LNCAP (cell line): Measurements from ENCODE around the gene THAP10.

Experiments used
- TF ChIP-seq, protein P1 (sequence below): fragments of 450-650 bp; IDR thresholded peaks from 2 replicates; pipeline ENCODE4 v1.5.1; 2017; ENCODE audit warnings: mild to moderate bottlenecking

Gene THAP10

DNA sequence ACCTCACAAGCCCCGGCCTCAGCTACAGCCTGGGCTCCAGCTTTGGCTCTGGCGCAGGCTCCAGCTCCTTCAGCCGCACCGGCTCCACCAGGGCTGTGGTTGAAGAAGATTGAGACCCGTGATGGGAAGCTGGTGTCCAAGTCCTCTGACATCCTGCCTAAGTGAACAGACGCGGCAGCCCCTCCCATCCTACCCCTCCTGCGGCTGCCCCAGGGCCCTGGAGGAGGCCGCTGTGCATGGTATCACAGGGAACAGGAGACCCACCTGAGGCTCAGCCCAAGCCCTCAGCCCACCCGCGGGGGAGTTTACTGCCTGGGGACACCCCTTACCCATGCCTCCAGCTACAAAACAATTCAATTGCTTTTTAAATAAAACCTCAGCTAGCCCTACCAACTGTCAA is 32.2 kb downstream of the THAP10 start:
- TF ChIP-seq, protein P1, sequence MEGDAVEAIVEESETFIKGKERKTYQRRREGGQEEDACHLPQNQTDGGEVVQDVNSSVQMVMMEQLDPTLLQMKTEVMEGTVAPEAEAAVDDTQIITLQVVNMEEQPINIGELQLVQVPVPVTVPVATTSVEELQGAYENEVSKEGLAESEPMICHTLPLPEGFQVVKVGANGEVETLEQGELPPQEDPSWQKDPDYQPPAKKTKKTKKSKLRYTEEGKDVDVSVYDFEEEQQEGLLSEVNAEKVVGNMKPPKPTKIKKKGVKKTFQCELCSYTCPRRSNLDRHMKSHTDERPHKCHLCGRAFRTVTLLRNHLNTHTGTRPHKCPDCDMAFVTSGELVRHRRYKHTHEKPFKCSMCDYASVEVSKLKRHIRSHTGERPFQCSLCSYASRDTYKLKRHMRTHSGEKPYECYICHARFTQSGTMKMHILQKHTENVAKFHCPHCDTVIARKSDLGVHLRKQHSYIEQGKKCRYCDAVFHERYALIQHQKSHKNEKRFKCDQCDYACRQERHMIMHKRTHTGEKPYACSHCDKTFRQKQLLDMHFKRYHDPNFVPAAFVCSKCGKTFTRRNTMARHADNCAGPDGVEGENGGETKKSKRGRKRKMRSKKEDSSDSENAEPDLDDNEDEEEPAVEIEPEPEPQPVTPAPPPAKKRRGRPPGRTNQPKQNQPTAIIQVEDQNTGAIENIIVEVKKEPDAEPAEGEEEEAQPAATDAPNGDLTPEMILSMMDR = no peak

DNA sequence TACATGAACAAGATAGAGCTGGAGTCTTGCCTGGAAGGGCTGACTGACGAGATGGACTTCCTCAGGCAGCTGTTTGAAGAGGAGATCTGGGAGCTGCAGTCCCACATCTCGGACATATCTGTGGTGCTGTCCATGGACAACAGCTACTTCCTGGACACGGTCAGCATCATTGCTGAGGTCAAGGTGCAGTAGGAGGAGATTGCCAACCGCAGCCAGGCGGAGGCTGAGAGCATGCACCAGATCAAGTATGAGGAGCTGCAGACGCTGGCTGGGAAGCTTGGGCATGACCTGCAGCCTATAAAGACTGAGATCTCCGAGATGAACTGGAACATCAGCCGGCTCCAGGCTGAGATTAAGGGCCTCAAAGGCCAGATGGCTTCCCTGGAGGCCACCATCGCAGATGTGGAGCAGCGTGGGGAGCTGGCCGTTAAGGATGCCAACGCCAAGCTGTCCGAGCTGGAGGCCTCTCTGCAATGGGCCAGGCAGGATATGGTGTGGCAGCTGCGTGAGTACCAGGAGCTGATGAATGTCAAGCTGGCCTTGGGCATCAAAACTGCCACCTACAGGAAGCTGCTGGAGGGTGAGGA is 32.8 kb downstream of the THAP10 start:
- TF ChIP-seq, protein P1 = no peak

DNA sequence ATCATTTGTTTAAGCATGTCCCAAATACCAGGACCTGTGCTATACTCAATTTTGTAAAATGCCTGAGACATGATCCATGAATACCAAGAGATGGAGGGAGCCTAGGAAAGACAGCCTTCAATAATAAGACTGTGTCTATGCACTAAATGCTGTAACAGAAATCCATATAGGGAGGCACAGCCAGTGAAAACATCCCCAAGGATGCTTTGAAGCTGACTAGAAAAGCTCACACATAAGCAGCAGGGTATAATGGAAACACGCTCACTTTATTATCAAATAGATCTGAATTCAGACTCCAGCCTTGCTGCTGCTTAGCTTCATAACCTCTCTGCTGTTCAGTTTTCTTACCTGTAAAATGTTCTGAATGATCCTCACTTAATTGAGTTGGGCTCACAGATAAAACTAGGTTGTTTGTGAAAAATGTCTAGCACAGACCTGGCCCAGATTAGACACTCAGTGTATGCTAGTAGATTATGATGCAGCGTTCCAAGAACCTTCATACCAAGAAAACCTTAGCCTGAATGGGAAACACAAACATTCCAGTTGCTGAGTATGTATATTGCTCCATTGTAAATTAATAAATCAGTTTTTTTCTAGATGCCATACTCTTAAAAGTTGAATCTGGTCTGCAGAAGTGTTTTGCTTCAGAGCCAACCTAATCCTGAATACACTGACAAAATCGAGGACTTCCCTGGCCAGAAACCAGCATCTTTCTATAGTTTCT is 34.5 kb downstream of the THAP10 start:
- TF ChIP-seq, protein P1 = no peak

DNA sequence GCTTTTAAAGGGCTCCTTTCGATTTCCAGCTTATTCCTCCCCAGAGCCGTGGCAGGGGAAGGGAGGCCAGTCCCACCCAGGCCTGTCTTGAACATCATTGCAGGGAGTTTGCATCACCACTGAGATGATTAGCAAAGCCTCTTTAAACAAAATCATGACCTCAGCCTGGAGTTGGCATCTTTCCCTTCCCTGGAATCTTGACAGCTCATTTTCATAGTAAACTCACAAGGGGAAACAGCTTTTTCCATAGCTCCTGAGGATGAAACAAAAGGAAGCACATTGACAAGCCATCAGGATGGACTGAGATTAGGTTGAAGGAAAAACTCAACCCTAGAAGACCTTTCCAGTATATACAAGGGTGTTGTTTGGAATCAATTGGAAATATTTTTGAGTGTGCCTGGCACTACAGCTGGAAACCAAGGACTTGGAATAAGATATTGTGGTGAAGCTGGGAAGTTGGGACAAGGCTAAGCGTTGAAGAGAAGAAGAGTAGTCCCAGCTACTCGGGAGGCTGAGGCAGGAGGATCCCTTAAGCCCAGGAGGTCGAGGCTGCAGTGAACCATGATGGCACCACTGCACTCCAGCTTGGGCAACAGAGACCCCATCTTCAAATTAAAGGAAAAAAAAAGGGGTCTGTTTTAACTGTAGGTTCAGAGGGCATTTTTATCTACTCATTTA is 35.2 kb downstream of the THAP10 start:
- TF ChIP-seq, protein P1 = no peak

DNA sequence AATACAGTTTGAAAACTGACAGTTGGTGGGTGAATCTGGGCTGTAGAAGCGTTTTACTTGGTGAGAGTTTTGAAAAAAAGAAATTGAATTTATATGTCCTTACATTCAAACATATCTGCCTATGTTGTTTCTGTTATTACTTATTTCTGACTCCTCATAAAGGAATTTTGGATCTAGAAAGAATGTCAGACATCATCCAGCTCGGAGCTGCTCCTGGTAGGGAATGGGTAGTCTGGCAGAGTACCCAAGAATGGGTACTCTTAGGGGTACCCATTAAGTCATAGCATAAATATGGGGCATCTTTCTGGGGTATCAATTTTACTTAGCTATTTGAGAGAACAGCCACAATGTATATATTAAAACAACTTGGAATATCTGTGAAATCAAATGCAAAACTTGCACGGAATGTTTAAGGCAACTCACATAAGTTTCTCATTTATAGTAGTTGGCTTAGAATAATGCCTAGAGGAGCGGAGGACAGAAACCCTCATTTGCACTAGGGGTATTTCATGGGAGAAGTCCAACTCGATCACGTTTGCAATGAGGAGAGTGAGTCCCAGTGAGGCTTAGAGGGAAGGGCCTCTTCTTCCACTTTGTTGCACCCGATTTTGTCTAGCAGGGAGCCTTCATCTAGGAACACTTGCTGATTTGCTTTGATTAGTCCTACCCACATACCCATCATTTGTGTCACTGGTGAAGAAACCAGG is 35.9 kb downstream of the THAP10 start:
- TF ChIP-seq, protein P1 = no peak

DNA sequence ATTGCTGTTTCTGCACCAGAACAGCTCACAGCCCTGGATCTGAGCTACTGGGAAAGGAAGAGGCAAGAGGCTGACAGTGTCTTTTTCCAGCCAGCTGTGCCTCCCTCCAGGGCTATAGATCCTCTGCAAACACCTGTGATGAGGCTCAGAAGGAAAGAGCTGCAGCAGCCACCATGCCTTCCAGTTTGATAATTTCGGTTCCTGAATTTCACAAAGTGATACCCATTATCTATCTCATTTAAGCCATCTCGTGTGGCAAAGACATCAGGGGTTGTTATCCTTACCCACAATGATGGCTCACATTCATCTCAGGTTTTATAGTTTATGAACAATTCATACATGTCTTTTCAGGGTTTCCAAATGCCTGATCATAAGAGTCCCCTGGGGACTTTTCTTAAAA is 36.5 kb downstream of the THAP10 start:
- TF ChIP-seq, protein P1 = no peak

DNA sequence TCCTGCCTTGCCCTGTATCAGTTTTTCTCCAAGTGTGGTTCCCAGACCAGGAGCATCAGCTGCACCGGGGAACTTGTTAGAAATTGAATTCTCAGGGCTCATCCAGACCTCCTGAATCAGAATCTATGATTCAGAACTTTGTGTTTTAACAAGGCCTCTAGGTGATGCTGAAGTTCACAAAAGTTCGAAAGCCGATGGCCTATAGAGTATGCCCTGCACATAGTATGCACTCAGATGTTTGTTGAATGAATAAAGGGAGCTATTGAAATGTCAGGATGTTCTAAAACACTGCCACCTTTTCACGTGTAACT is 37.6 kb downstream of the THAP10 start:
- TF ChIP-seq, protein P1 = no peak
